Measurements from ENCODE around the gene FBXO22.

Gene FBXO22

GRCh38 chr15:75903331-75904239 lies at the start of gene FBXO22 (continued):
- TF ChIP-seq ZNF449 (tag by site-specific recombination; IDR thresholded peaks at IDR 0.05) (peak; percentile 93), ZNF146 (tag by site-specific recombination; IDR thresholded peaks at IDR 0.05) (peak; percentile 17), SP2 (tag by site-specific recombination; IDR thresholded peaks at IDR 0.05) (peak; percentile 76), SCRT1 (tag by site-specific recombination; IDR thresholded peaks at IDR 0.05; ENCODE audit: borderline replicate concordance) (no peak), ZNF274 (IDR thresholded peaks at IDR 0.05; ENCODE audit: low read length) (no peak), ZNF274 (tag by site-specific recombination; IDR thresholded peaks at IDR 0.05; ENCODE audit: borderline replicate concordance) (no peak), ZNF654 (tag by site-specific recombination; IDR thresholded peaks at IDR 0.05; ENCODE audit: low read depth) (no peak), PRDM2 (tag by site-specific recombination; IDR thresholded peaks at IDR 0.05; ENCODE audit: borderline replicate concordance) (no peak), KLF9 (tag by site-specific recombination; IDR thresholded peaks at IDR 0.05; ENCODE audit: low read depth) (peak; percentile 99), ZSCAN30 (tag by site-specific recombination; IDR thresholded peaks at IDR 0.05) (peak; percentile 91), ZNF558 (tag by site-specific recombination; IDR thresholded peaks at IDR 0.05) (peak; percentile 39; the same call in 1 of the 2 replicates), ZNF350 (tag by site-specific recombination; IDR thresholded peaks at IDR 0.05) (no peak), PRDM1 (tag by site-specific recombination; IDR thresholded peaks at IDR 0.05) (0 out of 2 replicates have a peak, but pooled peaks have one; percentile 52), ZNF324 (tag by site-specific recombination; IDR thresholded peaks at IDR 0.05) (peak; percentile 92), PRDM6 (tag by site-specific recombination; IDR thresholded peaks at IDR 0.05) (no peak), ZXDB (tag by site-specific recombination; IDR thresholded peaks at IDR 0.05) (peak; percentile 94), ZFHX2 (tag by site-specific recombination; conservative IDR thresholded peaks at IDR 0.05) (peak; percentile 87), TCF7L2 (IDR thresholded peaks at IDR 0.05; ENCODE audit: borderline replicate concordance, low read depth, low read length) (no peak), ZNF777 (tag by site-specific recombination; IDR thresholded peaks at IDR 0.05; ENCODE audit: borderline replicate concordance) (no peak), ZNF24 (tag by site-specific recombination; IDR thresholded peaks at IDR 0.05) (peak; percentile 54), EGR2 (tag by site-specific recombination; IDR thresholded peaks at IDR 0.05; ENCODE audit: low read depth) (peak; percentile 68), ZNF548 (tag by site-specific recombination; IDR thresholded peaks at IDR 0.05) (0 out of 2 replicates have a peak, but pooled peaks have one; percentile 10), MZF1 (tag by site-specific recombination; IDR thresholded peaks at IDR 0.05; ENCODE audit: borderline replicate concordance) (0 out of 2 replicates have a peak, but pooled peaks have one; percentile 47), OSR2 (tag by site-specific recombination; IDR thresholded peaks at IDR 0.05) (no peak), SP3 (tag by site-specific recombination; IDR thresholded peaks at IDR 0.05) (peak; percentile 83), ZNF571 (tag by site-specific recombination; IDR thresholded peaks at IDR 0.05) (no peak), ZBTB11 (tag by site-specific recombination; conservative IDR thresholded peaks at IDR 0.05; ENCODE audit: low read depth) (peak; percentile 99)

Data from HEK293 (cell line).